H9 (cell line): ENCODE measurements around the gene BAG5. TPM values are rescaled to one million over a fixed set of nuclear protein-coding genes. Genes with fewer than 3 reads are reported as not detected.

ENCODE experiments used
- DNase-seq: peaks from one replicate; pipeline ENCODE4 v3.0.0-alpha.2; 2017
- H2AFZ ChIP-seq: one replicate; pipeline ENCODE4 v1.6.1; 2013; ENCODE audit warnings: mild to moderate bottlenecking, low read length, control low read depth, moderate library complexity
- H2AK5ac ChIP-seq: 2 replicates; pipeline ENCODE4 v1.6.1; 2013; ENCODE audit warnings: low read length, control low read depth, mixed read lengths; ENCODE audit not compliant: insufficient read length
- H2BK120ac ChIP-seq: one replicate; pipeline ENCODE4 v1.6.1; 2013; ENCODE audit warnings: low read depth, mild to moderate bottlenecking, low read length, control low read depth, inconsistent platforms; ENCODE audit not compliant: poor library complexity, severe bottlenecking
- H2BK12ac ChIP-seq: 2 replicates; pipeline ENCODE4 v1.6.1; 2013; ENCODE audit warnings: low read length, control low read depth, mixed read lengths, low read depth; ENCODE audit not compliant: insufficient read length
- H2BK15ac ChIP-seq: 2 replicates; pipeline ENCODE4 v1.6.1; 2013; ENCODE audit warnings: low read depth, low read length, control low read depth
- H2BK20ac ChIP-seq: one replicate; pipeline ENCODE4 v1.6.1; 2013; ENCODE audit warnings: low read depth, mild to moderate bottlenecking, low read length, control low read depth, inconsistent platforms; ENCODE audit not compliant: poor library complexity, severe bottlenecking
- H2BK5ac ChIP-seq: 2 replicates; pipeline ENCODE4 v1.6.1; 2013; ENCODE audit warnings: low read length, control low read depth, mixed read lengths; ENCODE audit not compliant: insufficient read length
- H3K14ac ChIP-seq: 2 replicates; pipeline ENCODE4 v1.6.1; 2013; ENCODE audit warnings: low read length, control low read depth; ENCODE audit not compliant: insufficient read depth
- H3K18ac ChIP-seq: 2 replicates; pipeline ENCODE4 v1.6.1; 2013; ENCODE audit warnings: low read depth, mild to moderate bottlenecking, mixed read lengths, low read length, control low read depth; ENCODE audit not compliant: insufficient read length
- H3K23ac ChIP-seq: 2 replicates; pipeline ENCODE4 v1.6.1; 2013; ENCODE audit warnings: low read length, control low read depth, mixed read lengths, low read depth; ENCODE audit not compliant: insufficient read length
- H3K23me2 ChIP-seq: 2 replicates; pipeline ENCODE4 v1.6.1; 2013; ENCODE audit warnings: low read depth, mild to moderate bottlenecking, mixed read lengths, low read length, control low read depth; ENCODE audit not compliant: insufficient read length, poor library complexity, severe bottlenecking
- H3K27ac ChIP-seq: 2 replicates; pipeline ENCODE4 v1.5.1; 2013; ENCODE audit warnings: low read length, control low read depth, mixed read lengths, low read depth; ENCODE audit not compliant: insufficient read length
- H3K27me3 ChIP-seq: 2 replicates; pipeline ENCODE4 v1.6.1; 2013; ENCODE audit warnings: low read length, control low read depth, inconsistent platforms; ENCODE audit not compliant: insufficient read depth
- H3K4ac ChIP-seq: 2 replicates; pipeline ENCODE4 v1.6.1; 2013; ENCODE audit warnings: low read depth, mild to moderate bottlenecking, control low read depth, inconsistent platforms, low read length, moderate library complexity
- H3K4me1 ChIP-seq: 2 replicates; pipeline ENCODE4 v1.6.1; 2013; ENCODE audit warnings: low read length, control low read depth, inconsistent platforms; ENCODE audit not compliant: insufficient read depth
- H3K4me2 ChIP-seq: 2 replicates; pipeline ENCODE4 v1.6.1; 2013; ENCODE audit warnings: low read length, control low read depth, mixed read lengths; ENCODE audit not compliant: insufficient read length, insufficient read depth
- H3K56ac ChIP-seq: 2 replicates; pipeline ENCODE4 v1.6.1; 2013; ENCODE audit warnings: low read depth, mild to moderate bottlenecking, mixed read lengths, low read length, control low read depth; ENCODE audit not compliant: insufficient read length
- H3K79me1 ChIP-seq: 2 replicates; pipeline ENCODE4 v1.6.1; 2013; ENCODE audit warnings: low read depth, mild to moderate bottlenecking, moderate library complexity, low read length, control low read depth, inconsistent platforms; ENCODE audit not compliant: insufficient read depth, poor library complexity, severe bottlenecking
- H3K79me2 ChIP-seq: 2 replicates; pipeline ENCODE4 v1.6.1; 2013; ENCODE audit warnings: low read length, control low read depth, inconsistent platforms; ENCODE audit not compliant: insufficient read depth
- H3K9ac ChIP-seq: 2 replicates; pipeline ENCODE4 v1.6.1; 2013; ENCODE audit warnings: low read length, control low read depth, mixed read lengths; ENCODE audit not compliant: insufficient read length; ENCODE audit errors: extremely low read depth
- H3K9me3 ChIP-seq: one replicate; pipeline ENCODE4 v1.6.1; 2013; ENCODE audit warnings: low read depth, low read length, inconsistent platforms; ENCODE audit not compliant: control insufficient read depth
- H3T11ph ChIP-seq: one replicate; pipeline ENCODE4 v1.6.1; 2013; ENCODE audit warnings: mild to moderate bottlenecking, low read length, control low read depth, inconsistent platforms
- H4K20me1 ChIP-seq: one replicate; pipeline ENCODE4 v1.6.1; 2013; ENCODE audit not compliant: control insufficient read depth, insufficient read length, insufficient read depth
- H4K5ac ChIP-seq: 2 replicates; pipeline ENCODE4 v1.6.1; 2013; ENCODE audit warnings: low read depth, mild to moderate bottlenecking, mixed read lengths, low read length, control low read depth; ENCODE audit not compliant: insufficient read length
- H4K8ac ChIP-seq: replicated peaks from 2 replicates; pipeline ENCODE4 v1.6.1; 2013; ENCODE audit warnings: low read length, control low read depth, mixed read lengths, low read depth; ENCODE audit not compliant: insufficient read length
- H4K91ac ChIP-seq: 2 replicates; pipeline ENCODE4 v1.6.1; 2013; ENCODE audit warnings: low read depth, mild to moderate bottlenecking, moderate library complexity, mixed read lengths, low read length, control low read depth; ENCODE audit not compliant: insufficient read length
- H3K27ac Mint-ChIP-seq, 3 experiments: 2 replicates in 2 of 3; 3 replicates in 1 of 3; pipeline ENCODE4 v1.8.0; 2020 to 2021; ENCODE audit warnings: mixed read lengths in 3 of 3, mild to moderate bottlenecking in 1 of 3, moderate library complexity in 1 of 3
- H3K27me3 Mint-ChIP-seq: 2 replicates; pipeline ENCODE4 v1.8.0; 2021; ENCODE audit warnings: low read depth, mild to moderate bottlenecking, moderate library complexity, mixed read lengths
- H3K36me3 Mint-ChIP-seq, 3 experiments: 2 replicates in 2 of 3; 3 replicates in 1 of 3; pipeline ENCODE4 v1.8.0; 2020 to 2021; ENCODE audit warnings: low read depth in 3 of 3, mixed read lengths in 3 of 3; ENCODE audit not compliant: insufficient read depth in 1 of 3
- H3K4me1 Mint-ChIP-seq, 2 experiments: 2 replicates each; pipeline ENCODE4 v1.8.0; 2020; ENCODE audit warnings: mixed read lengths in 2 of 2
- H3K4me3 Mint-ChIP-seq, 2 experiments: 2 replicates in 1 of 2; 3 replicates in 1 of 2; pipeline ENCODE4 v1.8.0; 2020 to 2021; ENCODE audit warnings: mild to moderate bottlenecking in 2 of 2, mixed read lengths in 2 of 2, moderate library complexity in 1 of 2
- H3K9me3 Mint-ChIP-seq, 2 experiments: 2 replicates in 1 of 2; 3 replicates in 1 of 2; pipeline ENCODE4 v1.8.0; 2020; ENCODE audit warnings: mild to moderate bottlenecking in 2 of 2, mixed read lengths in 2 of 2, moderate library complexity in 1 of 2
- CTCF ChIP-seq: fragments of 200-600 bp; sonication (generic); conservative IDR thresholded peaks from 3 replicates; pipeline ENCODE4 v1.8.0; 2021; ENCODE audit warnings: antibody characterized with exemption, mild to moderate bottlenecking
- WGBS: extraction: QIAGEN DNeasy Blood & Tissue Kit; methylation state at CpG from one replicate; pipeline ENCODE4 v1.1.7; 2013; ENCODE audit warnings: missing lambda C conversion rate, low lambda C conversion rate, mixed read lengths; ENCODE audit not compliant: insufficient read length; ENCODE audit errors: extremely low coverage; 5-methylcytosine and 5-hydroxymethylcytosine counted together
- total RNA-seq: library from RNA; stranded (reverse); gene quantifications from 2 replicates; pipeline ENCODE4 v1.2.1, GENCODE V29; 2021

BAG5 gene
- total RNA-seq, 1 experiment from 2014 or later: 38.0 TPM

- H3K9me3 Mint-ChIP-seq: no peaks in the 10 kb centered on the region
- Histone ChIP-seq H3K4ac (no peak overlapping the region), H3K23me2 (peaks cover 13% of the 10 kb centered on the region), H2AFZ (no peak overlapping the region), H3K14ac (no peak overlapping the region), H3K27me3 (no peaks in the 10 kb centered on the region), H2BK120ac (no peak overlapping the region), H4K20me1 (no peaks in the 10 kb centered on the region), H2BK5ac (no peak overlapping the region), H2BK15ac (no peak overlapping the region), H3K56ac (no peak overlapping the region), H3K9ac (no peak overlapping the region), H2BK20ac (no peak overlapping the region), H3K27ac (no peak overlapping the region), H2AK5ac (no peak overlapping the region), H3K18ac (no peak overlapping the region), H4K5ac (no peak overlapping the region), H3K79me2 (peaks cover 23% of the 10 kb centered on the region; the same call in 1 of the 2 replicates), H4K91ac (no peak overlapping the region), H3K9me3 (no peaks in the 10 kb centered on the region), H2BK12ac (no peak overlapping the region), H3K4me2 (no peak overlapping the region), H3K4me1 (no peaks in the 10 kb centered on the region), H3T11ph (no peak overlapping the region), H4K8ac (no peak overlapping the region), H3K79me1 (peaks cover 10% of the 10 kb centered on the region), H3K23ac (no peak overlapping the region)
- no CpG with 5 or more reads among the region's 8 CpGs for WGBS
- DNase-seq: no peak
- no peak overlapping the region for H3K27ac Mint-ChIP-seq
- H3K36me3 Mint-ChIP-seq: peaks cover 19 to 29% (median 24%) of the 10 kb centered on the region in 3 experiments
- peaks cover 20 to 21% of the 10 kb centered on the region in 2 experiments for H3K4me1 Mint-ChIP-seq
- no peak for TF ChIP-seq CTCF
- H3K4me3 Mint-ChIP-seq: peak overlapping the region; percentile 85 to 93
- H3K27me3 Mint-ChIP-seq: no peaks in the 10 kb centered on the region
These were observed 1.8 kb downstream of the BAG5 start for GRCh38 chr14:103560691-103561090.
